CD4-positive, alpha-beta memory T cell (primary cell): ENCODE results near the gene ABHD17C. TPM values are rescaled to one million over a fixed set of nuclear protein-coding genes. Genes with fewer than 3 reads are reported as not detected.
A peak's percentile ranks its signal among the peaks of the same experiment; 100 is the strongest.

Source experiments
- CTCF ChIA-PET: fragments of 350-600 bp; sonication (Branson Sonifier 250); formaldehyde crosslinking; loops from one replicate; lab custom pipeline; 2021; ENCODE audit warnings: inconsistent platforms; ENCODE audit not compliant: partially characterized antibody; lab: Charles Lee
- POLR2A ChIA-PET: fragments of 350-600 bp; sonication (Branson Sonifier 250); formaldehyde crosslinking; loops from one replicate; lab custom pipeline; 2021; ENCODE audit not compliant: partially characterized antibody; lab: Charles Lee
- DNase-seq, 5 donors: peaks; one replicate each; pipeline versions ENCODE4 v3.0.0 to v3.0.0-alpha.2; 2020 to 2022; ENCODE audit warnings: mixed read lengths in 1 of 5
- H3K27ac ChIP-seq: one replicate; pipeline ENCODE4 v1.7.0; 2013; ENCODE audit warnings: low read depth, low read length
- H3K27me3 ChIP-seq: 2 replicates; pipeline ENCODE4 v1.7.0; 2013; ENCODE audit warnings: mild to moderate bottlenecking, low read length, moderate library complexity; ENCODE audit not compliant: insufficient read depth
- H3K36me3 ChIP-seq: 2 replicates; pipeline ENCODE4 v1.7.0; 2013; ENCODE audit warnings: mild to moderate bottlenecking, low read length, moderate library complexity; ENCODE audit not compliant: insufficient read depth
- H3K4me1 ChIP-seq: 2 replicates; pipeline ENCODE4 v1.7.0; 2013; ENCODE audit warnings: mild to moderate bottlenecking, low read length, moderate library complexity; ENCODE audit not compliant: insufficient read depth
- H3K4me3 ChIP-seq, 2 donors: one replicate each; pipeline ENCODE4 v1.7.0; 2013; ENCODE audit warnings: low read length in 2 of 2, mild to moderate bottlenecking in 1 of 2
- H3K9me3 ChIP-seq, 2 donors: one replicate each; pipeline ENCODE4 v1.7.0; 2013; ENCODE audit warnings: low read length in 2 of 2, control low read depth in 1 of 2; ENCODE audit not compliant: control insufficient read depth in 1 of 2
- H3K27ac Mint-ChIP-seq, 7 donors: one replicate each; pipeline ENCODE4 v1.8.0; 2020 to 2021; ENCODE audit warnings: mixed read lengths in 7 of 7, mild to moderate bottlenecking in 6 of 7, inconsistent platforms in 3 of 7, moderate library complexity in 3 of 7
- H3K27me3 Mint-ChIP-seq, 2 donors: one replicate each; pipeline ENCODE4 v1.8.0; 2020 to 2021; ENCODE audit warnings: mixed read lengths in 2 of 2
- H3K36me3 Mint-ChIP-seq, 2 donors: one replicate each; pipeline ENCODE4 v1.8.0; 2020 to 2021; ENCODE audit warnings: mixed read lengths in 2 of 2, inconsistent platforms in 1 of 2, mild to moderate bottlenecking in 1 of 2
- H3K4me1 Mint-ChIP-seq, 4 donors: one replicate each; pipeline ENCODE4 v1.8.0; 2020 to 2021; ENCODE audit warnings: mixed read lengths in 4 of 4, mild to moderate bottlenecking in 1 of 4
- H3K4me3 Mint-ChIP-seq, 8 donors: one replicate each; pipeline ENCODE4 v1.8.0; 2020 to 2021; ENCODE audit warnings: mixed read lengths in 8 of 8, mild to moderate bottlenecking in 7 of 8, moderate library complexity in 6 of 8, inconsistent platforms in 3 of 8
- H3K9me3 Mint-ChIP-seq, 8 donors: one replicate each; pipeline ENCODE4 v1.8.0; 2020 to 2021; ENCODE audit warnings: mixed read lengths in 8 of 8, mild to moderate bottlenecking in 5 of 8, inconsistent platforms in 3 of 8, moderate library complexity in 1 of 8
- intact Hi-C: fragments of 100-400 bp; cut with micrococcal nuclease; formaldehyde crosslinking; loops from one replicate; pipeline ENCODE4 v1.15.1; 2023
- polyA plus RNA-seq, 2 donors: library from polyadenylated mRNA; unstranded; fragments of 300-500 nt; fragmentation: Illumina TruSeq; gene quantifications; one replicate each; pipeline ENCODE4 v1.2.3, GENCODE V29; 2021
- total RNA-seq, 2 experiments: library from RNA; stranded (reverse); gene quantifications; one replicate each; pipeline ENCODE4 v1.2.3, GENCODE V29; 2021

The ABHD17C gene
- total and polyA plus RNA-seq, 4 experiments from 2014 or later = 0.32 to 3.8 (median 3.4) TPM

DNA sequence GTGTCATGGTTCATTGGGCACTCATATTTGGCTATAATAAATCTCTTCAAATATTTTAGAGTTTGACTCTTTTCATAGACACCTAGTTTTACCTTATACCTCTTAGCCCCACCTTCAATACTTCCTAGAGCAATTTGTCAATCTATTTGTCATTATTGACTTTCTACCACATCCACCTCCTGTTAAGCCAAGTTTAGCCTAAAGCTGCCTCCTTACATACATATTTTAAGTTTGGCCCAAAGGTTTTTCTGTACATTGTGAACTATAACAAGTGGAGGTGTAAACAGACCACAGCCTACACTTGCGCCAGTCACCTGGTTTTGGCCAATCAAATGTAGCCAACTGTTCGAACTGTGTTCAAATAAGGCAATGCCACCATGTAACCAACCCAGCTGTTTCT, 18.1 kb upstream of the ABHD17C start:
- Mint-ChIP-seq H3K4me3 (no peak overlapping the region), H3K27me3 (peaks cover 26 to 28% of the 10 kb centered on the region in 2 donors)

DNA sequence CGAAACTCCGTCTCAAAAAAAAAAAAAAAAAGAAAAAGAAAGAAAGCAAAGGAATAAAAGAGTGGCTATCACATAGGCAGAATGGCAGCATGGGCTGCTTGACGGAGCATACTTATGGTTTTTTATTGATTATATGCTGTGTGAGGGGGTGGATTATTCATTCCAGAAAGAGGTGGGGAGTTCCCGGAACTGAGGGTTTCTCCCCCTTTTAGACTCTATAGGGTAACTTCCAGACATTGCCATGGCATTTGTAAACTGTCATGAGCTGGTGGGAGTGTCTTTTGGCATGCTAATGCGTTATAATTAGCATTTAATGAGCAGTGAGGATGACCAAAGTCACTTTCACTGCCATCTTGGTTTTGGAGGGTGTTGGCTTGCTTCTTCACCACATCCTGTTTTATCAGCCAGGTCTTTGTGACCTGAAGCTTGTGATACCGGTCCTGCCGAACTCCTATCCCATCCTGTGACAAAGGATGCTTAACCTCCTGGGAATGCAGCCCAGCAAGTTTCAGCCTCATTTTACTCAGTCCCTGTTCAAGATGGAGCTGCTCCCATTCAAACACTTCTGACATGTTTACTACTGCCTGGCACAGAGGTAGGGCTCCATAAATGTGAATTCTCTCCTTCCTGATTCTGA, 15.8 kb upstream of the ABHD17C start:
- Histone ChIP-seq H3K27ac (no peak overlapping the region), H3K27me3 (no peaks in the 10 kb centered on the region), H3K9me3 (no peaks in the 10 kb centered on the region), H3K4me3 (no peak overlapping the region), H3K36me3 (no peaks in the 10 kb centered on the region), H3K4me1 (no peaks in the 10 kb centered on the region)
- CTCF ChIA-PET = no interaction called here
- POLR2A ChIA-PET = no interaction called here
- no peak for DNase-seq
- Mint-ChIP-seq H3K4me1 (peaks cover 3 to 6% (median 5%) of the 10 kb centered on the region in 4 donors), H3K27ac (no peak overlapping the region), H3K9me3 (peaks cover 2 to 9% (median 4%) of the 10 kb centered on the region in 8 donors), H3K27me3 (peaks cover 31 to 37% of the 10 kb centered on the region in 2 donors), H3K4me3 (peak overlapping the region in 1 of 8 donors; percentile 30), H3K36me3 (no peaks in the 10 kb centered on the region)
- intact Hi-C loops = no loop called here

More for the DNA sequence above, 18.1 kb upstream of the ABHD17C start:
- peaks cover 0 to 3% (median 0%) of the 10 kb centered on the region in 8 donors for H3K9me3 Mint-ChIP-seq
- CTCF ChIA-PET = no interaction called here
- H3K36me3 Mint-ChIP-seq = no peaks in the 10 kb centered on the region
- no peak for DNase-seq
- no peak overlapping the region for H3K27ac Mint-ChIP-seq
- H3K27me3 ChIP-seq = no peaks in the 10 kb centered on the region
- no peaks in the 10 kb centered on the region for H3K9me3 ChIP-seq
- no peaks in the 10 kb centered on the region for H3K36me3 ChIP-seq
- H3K4me1 Mint-ChIP-seq = peaks cover 3 to 6% (median 5%) of the 10 kb centered on the region in 4 donors
- intact Hi-C loops = no loop called here
- no peak overlapping the region for H3K27ac ChIP-seq
- no peaks in the 10 kb centered on the region for H3K4me1 ChIP-seq
- H3K4me3 ChIP-seq = no peak overlapping the region
- POLR2A ChIA-PET = no interaction called here

DNA sequence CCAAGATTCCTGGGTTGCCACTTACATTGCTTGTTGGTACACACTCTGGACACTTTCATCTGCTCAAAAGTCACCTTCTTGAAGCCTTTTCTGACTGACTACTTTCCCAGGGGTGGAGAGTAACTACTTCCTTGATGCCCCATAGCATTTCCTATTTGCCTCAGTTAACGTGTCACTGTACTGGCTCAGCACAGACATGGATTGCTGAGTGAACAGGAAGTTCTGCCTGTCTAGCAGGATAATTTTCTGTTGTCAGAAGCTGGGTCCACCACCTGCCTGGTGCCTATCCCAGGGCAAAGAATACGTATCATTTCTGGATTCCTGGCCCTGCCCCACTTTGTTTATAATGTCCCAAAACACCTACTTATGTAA, 15.3 kb upstream of the ABHD17C start:
- Mint-ChIP-seq H3K36me3 (no peaks in the 10 kb centered on the region), H3K4me3 (peak overlapping the region in 1 of 8 donors; percentile 30), H3K27me3 (peaks cover 32 to 38% of the 10 kb centered on the region in 2 donors), H3K4me1 (peaks cover 3 to 6% (median 5%) of the 10 kb centered on the region in 4 donors), H3K9me3 (peaks cover 2 to 11% (median 4%) of the 10 kb centered on the region in 8 donors), H3K27ac (no peak overlapping the region)
- H3K4me1 ChIP-seq = no peaks in the 10 kb centered on the region
- DNase-seq = no peak
- H3K27ac ChIP-seq = no peak overlapping the region
- H3K27me3 ChIP-seq = no peaks in the 10 kb centered on the region
- CTCF ChIA-PET = no interaction called here
- POLR2A ChIA-PET = no interaction called here
- intact Hi-C loops = no loop called here
- no peaks in the 10 kb centered on the region for H3K9me3 ChIP-seq
- no peak overlapping the region for H3K4me3 ChIP-seq
- H3K36me3 ChIP-seq = no peaks in the 10 kb centered on the region

DNA sequence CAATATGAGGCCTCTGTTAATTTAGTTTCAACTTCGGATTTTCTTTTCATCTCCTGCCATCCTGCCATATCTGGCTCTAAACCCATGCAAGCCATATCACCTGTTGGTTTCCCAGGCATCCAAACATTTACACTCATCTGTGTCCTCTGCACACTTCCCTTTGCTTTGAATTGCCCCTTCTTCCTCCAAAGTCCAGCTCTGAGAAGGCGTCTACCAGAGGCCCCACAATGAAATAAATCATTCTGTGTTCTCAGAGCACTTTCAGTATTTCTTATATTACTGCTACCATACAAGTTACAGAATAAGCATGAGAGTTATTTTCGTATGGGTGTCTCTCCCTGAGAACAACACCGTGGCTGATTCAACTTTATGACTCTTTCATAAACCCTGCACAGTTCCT, 12.9 kb upstream of the ABHD17C start:
- H3K36me3 Mint-ChIP-seq = no peaks in the 10 kb centered on the region
- CTCF ChIA-PET = no interaction called here
- DNase-seq = no peak
- H3K27me3 Mint-ChIP-seq = peaks cover 22 to 35% of the 10 kb centered on the region in 2 donors
- H3K4me3 Mint-ChIP-seq = no peak overlapping the region
- Histone ChIP-seq H3K27ac (no peak overlapping the region), H3K36me3 (no peaks in the 10 kb centered on the region), H3K27me3 (no peaks in the 10 kb centered on the region), H3K4me3 (no peak overlapping the region), H3K9me3 (no peaks in the 10 kb centered on the region), H3K4me1 (no peaks in the 10 kb centered on the region)
- POLR2A ChIA-PET = no interaction called here
- no peak overlapping the region for H3K27ac Mint-ChIP-seq
- H3K4me1 Mint-ChIP-seq = peaks cover 3 to 6% (median 5%) of the 10 kb centered on the region in 4 donors
- H3K9me3 Mint-ChIP-seq = peaks cover 2 to 11% (median 4%) of the 10 kb centered on the region in 8 donors
- intact Hi-C loops = no loop called here

DNA sequence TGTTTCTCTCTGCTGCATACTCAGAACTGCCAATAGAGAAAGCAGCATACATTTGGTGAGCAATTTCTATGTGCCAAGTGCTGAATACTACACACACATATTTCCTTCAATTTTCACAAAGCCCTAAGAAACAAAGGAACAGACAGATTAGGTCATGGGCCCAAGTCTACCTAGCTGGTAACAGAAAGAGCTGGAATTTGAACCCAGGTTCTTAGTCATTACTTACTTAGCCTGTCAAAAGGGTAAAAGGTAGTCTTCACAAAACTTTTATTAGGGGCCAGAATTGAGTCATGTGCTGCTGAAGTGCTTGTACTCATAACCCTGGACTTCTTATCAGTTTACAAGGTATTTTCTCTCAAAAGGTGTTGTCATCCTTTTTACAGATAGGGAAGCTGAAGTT, 10.4 kb upstream of the ABHD17C start:
- Histone ChIP-seq H3K4me1 (no peaks in the 10 kb centered on the region), H3K27me3 (no peaks in the 10 kb centered on the region), H3K9me3 (no peaks in the 10 kb centered on the region), H3K36me3 (no peaks in the 10 kb centered on the region), H3K4me3 (no peak overlapping the region), H3K27ac (no peak overlapping the region)
- Mint-ChIP-seq H3K4me3 (no peak overlapping the region), H3K4me1 (peaks cover under 1 to 1% (median under 1%) of the 10 kb centered on the region in 4 donors), H3K27ac (no peak overlapping the region), H3K36me3 (no peaks in the 10 kb centered on the region), H3K9me3 (peaks cover 2 to 11% (median 4%) of the 10 kb centered on the region in 8 donors), H3K27me3 (peaks cover 20 to 28% of the 10 kb centered on the region in 2 donors)
- intact Hi-C loops = no loop called here
- no peak for DNase-seq
- CTCF ChIA-PET = interaction anchor here (0.6 kb wide), 1 partner anchor 35 kb away, joined by 3 read pairs; no protein-coding TSS in a partner anchor
- POLR2A ChIA-PET = no interaction called here

DNA sequence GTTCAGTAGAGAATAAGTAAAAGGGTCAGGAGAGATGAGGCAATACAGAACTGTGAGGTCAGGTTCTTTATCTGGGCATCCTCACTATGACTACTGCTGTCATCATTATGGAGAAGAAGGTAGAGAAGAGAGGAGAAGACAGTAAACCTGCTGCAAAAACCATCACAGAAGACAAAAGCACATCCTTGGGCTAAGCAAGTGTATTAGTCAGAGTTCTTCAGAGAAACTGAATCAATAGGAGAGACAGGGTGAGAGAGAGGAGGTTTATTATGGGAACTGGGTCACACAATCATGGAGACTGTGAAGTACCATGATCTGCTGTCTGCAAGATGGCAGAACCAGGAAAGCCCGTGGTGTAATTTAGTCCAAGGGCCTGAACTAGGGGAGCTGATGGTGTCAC, 9.5 kb upstream of the ABHD17C start:
- Mint-ChIP-seq H3K4me1 (no peaks in the 10 kb centered on the region), H3K27me3 (peaks cover 18 to 24% of the 10 kb centered on the region in 2 donors), H3K4me3 (no peak overlapping the region), H3K27ac (no peak overlapping the region), H3K9me3 (peaks cover under 1 to 11% (median 4%) of the 10 kb centered on the region in 8 donors), H3K36me3 (no peaks in the 10 kb centered on the region)
- Histone ChIP-seq H3K9me3 (no peaks in the 10 kb centered on the region), H3K36me3 (no peaks in the 10 kb centered on the region), H3K4me1 (no peaks in the 10 kb centered on the region), H3K27ac (no peak overlapping the region), H3K4me3 (no peak overlapping the region), H3K27me3 (no peaks in the 10 kb centered on the region)
- intact Hi-C loops = no loop called here
- no peak for DNase-seq
- CTCF ChIA-PET = no interaction called here
- POLR2A ChIA-PET = no interaction called here

DNA sequence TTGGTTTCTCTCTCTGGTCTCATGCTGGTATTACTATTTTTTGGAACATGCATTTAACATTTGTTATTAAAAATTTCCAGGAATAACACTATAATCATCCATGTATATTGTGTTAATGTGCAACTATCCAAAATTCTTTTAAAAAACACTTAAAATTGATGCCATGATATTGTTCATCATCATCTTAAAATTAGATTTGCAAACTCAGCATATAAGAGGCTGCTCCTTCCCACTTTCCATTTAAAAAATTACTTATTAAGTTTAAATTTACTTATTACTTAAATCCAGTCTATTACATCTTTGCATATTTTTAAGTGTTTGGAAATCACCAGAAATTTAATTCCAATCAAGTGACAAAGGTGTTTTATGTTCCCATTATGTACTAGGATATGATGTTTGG, 5.8 kb upstream of the ABHD17C start:
- peaks cover 0 to under 1% of the 10 kb centered on the region in 2 donors for H3K36me3 Mint-ChIP-seq
- intact Hi-C loops = no loop called here
- H3K9me3 ChIP-seq = no peaks in the 10 kb centered on the region
- no peaks in the 10 kb centered on the region for H3K36me3 ChIP-seq
- H3K9me3 Mint-ChIP-seq = peaks cover 0 to 1% (median under 1%) of the 10 kb centered on the region in 8 donors
- H3K4me3 Mint-ChIP-seq = no peak overlapping the region
- no peaks in the 10 kb centered on the region for H3K27me3 ChIP-seq
- CTCF ChIA-PET = no interaction called here
- H3K27ac ChIP-seq = no peak overlapping the region
- POLR2A ChIA-PET = no interaction called here
- H3K4me1 ChIP-seq = peaks cover 3% of the 10 kb centered on the region
- H3K4me1 Mint-ChIP-seq = peaks cover 2 to 6% (median 4%) of the 10 kb centered on the region in 4 donors
- no peak overlapping the region for H3K4me3 ChIP-seq
- H3K27me3 Mint-ChIP-seq = peaks cover 6 to 7% of the 10 kb centered on the region in 2 donors
- DNase-seq = no peak
- H3K27ac Mint-ChIP-seq = no peak overlapping the region
